Measurements from ENCODE around the gene C17orf107. TPM values are rescaled to one million over a fixed set of nuclear protein-coding genes. Genes with fewer than 3 reads are reported as not detected.

Gene C17orf107
- total RNA-seq = 0.80 and 7.0 TPM in 2 replicates

GRCh38 chr17:4899341-4900230 lies at the start of gene C17orf107:
Gene C17orf107, plus strand, starts transcription at chr17:4899536. Its CDS starts 227 bp downstream, at chr17:4899763.

GRCh38 chr17:4903051-4903818 lies 3.9 kb downstream of the C17orf107 start, which contains the start of gene CHRNE:
Gene CHRNE, minus strand, starts transcription at chr17:4903098. Its CDS starts 35 bp downstream, at chr17:4903063.

DNA sequence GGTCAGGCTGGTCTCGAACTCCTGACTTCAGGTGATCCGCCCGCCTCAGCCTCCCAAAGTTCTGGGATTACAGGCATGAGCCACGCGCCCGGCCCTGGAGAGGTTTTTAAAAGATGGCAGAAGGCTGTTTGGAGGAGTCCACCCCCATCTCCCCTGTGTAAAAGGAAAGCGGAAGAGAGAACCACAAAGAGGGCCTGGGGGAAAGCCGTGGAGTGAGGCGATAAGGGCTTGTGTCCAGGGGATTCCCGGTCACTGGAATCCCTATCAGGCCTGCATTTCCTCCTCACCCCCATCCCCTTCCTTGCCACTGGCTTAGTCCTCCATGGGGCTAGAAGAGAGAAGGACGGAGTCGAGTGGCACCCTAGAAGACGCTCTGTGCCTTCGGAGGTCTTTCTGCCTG lies 32.6 kb downstream of the C17orf107 start, which contains the start of gene GP1BA:
GP1BA (plus strand) TSS at position 315 of the 400 bp plus-strand sequence. CDS start 328 bp downstream, outside the sequence.

GRCh38 chr17:4939796-4940554 lies 40.6 kb downstream of the C17orf107 start, which contains the start of the genes RNF167 and SLC25A11:
Gene RNF167, plus strand, starts transcription at chr17:4940268. Its CDS starts 642 bp downstream, at chr17:4940910.
Gene SLC25A11, minus strand, starts transcription at chr17:4940046. Its CDS starts 136 bp downstream, at chr17:4939910.

GRCh38 chr17:4948166-4948930 lies 49.0 kb downstream of the C17orf107 start, which contains the start of gene PFN1:
Gene PFN1, minus strand, starts transcription at chr17:4948530. Its CDS starts 136 bp downstream, at chr17:4948394.

DNA sequence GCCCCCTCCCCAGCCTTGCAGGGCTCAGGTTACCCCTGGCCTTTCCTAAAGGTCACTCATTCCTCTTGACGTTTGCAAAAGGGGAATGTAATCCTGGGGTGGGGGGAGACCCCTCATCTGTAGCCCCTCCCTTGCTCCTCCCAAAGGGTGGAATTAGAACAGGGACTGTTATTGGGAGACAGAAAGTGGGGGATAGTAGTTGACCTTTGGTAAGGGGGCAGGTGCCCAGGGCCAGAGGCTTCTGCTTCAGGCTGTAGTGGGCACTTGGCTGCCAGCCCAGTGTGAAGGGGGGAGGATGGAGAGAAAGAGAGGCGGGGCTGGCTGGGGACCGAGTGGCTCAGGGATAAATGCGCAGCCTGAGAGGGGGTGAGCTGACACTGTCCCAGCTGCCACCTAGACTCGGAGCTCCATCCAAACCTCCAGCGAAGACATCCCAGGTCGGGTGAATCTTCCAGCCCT lies 51.4 kb downstream of the C17orf107 start, which contains the start of gene ENO3:
ENO3 (plus strand) TSS at position 374 of the 459 bp plus-strand sequence. CDS start 711 bp downstream, outside the sequence.

Other genes with a start within 250 kb of the C17orf107 start
- 31.0 and 33.6 TPM in 2 replicates for gene PELP1, start 195.4 kb upstream of the C17orf107 start, total RNA-seq
- gene ARRB2, start 188.9 kb upstream of the C17orf107 start, total RNA-seq = 8.4 and 14.3 TPM in 2 replicates
- gene MED11, start 168.1 kb upstream of the C17orf107 start, total RNA-seq = 8.9 and 18.6 TPM in 2 replicates
- 0.72 TPM in 1 of 2 replicates, not detected in the other for gene ZMYND15, start 159.7 kb upstream of the C17orf107 start, total RNA-seq
- 0.24 and 1.4 TPM in 2 replicates for gene CXCL16, start 159.6 kb upstream of the C17orf107 start, total RNA-seq
- gene TM4SF5, start 127.7 kb upstream of the C17orf107 start, total RNA-seq = not detected in 2 replicates
- not detected in 2 replicates for gene VMO1, start 113.2 kb upstream of the C17orf107 start, total RNA-seq
- not detected in 2 replicates for gene GLTPD2, start 110.6 kb upstream of the C17orf107 start, total RNA-seq
- 133 and 309 TPM in 2 replicates for gene PSMB6, start 103.4 kb upstream of the C17orf107 start, total RNA-seq
- gene PLD2, start 92.4 kb upstream of the C17orf107 start, total RNA-seq = 11.8 and 17.2 TPM in 2 replicates
- gene MINK1, start 66.2 kb upstream of the C17orf107 start, total RNA-seq = 17.5 and 26.3 TPM in 2 replicates
- gene CHRNE, start 3.6 kb downstream of the C17orf107 start, total RNA-seq = 0.39 TPM in 1 of 2 replicates, not detected in the other
- gene GP1BA, start 32.7 kb downstream of the C17orf107 start, total RNA-seq = not detected in 2 replicates
- gene SLC25A11, start 40.5 kb downstream of the C17orf107 start, total RNA-seq = 52.3 and 67.7 TPM in 2 replicates
- gene RNF167, start 40.7 kb downstream of the C17orf107 start, total RNA-seq = 42.0 and 53.0 TPM in 2 replicates
- 668 and 1,703 TPM in 2 replicates for gene PFN1, start 49.0 kb downstream of the C17orf107 start, total RNA-seq
- 2.6 and 17.2 TPM in 2 replicates for gene ENO3, start 51.6 kb downstream of the C17orf107 start, total RNA-seq
- gene SPAG7, start 68.3 kb downstream of the C17orf107 start, total RNA-seq = 59.9 and 68.7 TPM in 2 replicates
- gene CAMTA2, start 88.1 kb downstream of the C17orf107 start, total RNA-seq = 8.9 and 20.3 TPM in 2 replicates
- 0.32 and 0.39 TPM in 2 replicates for gene INCA1, start 98.0 kb downstream of the C17orf107 start, total RNA-seq
- 28.3 and 33.7 TPM in 2 replicates for gene KIF1C, start 98.4 kb downstream of the C17orf107 start, total RNA-seq
- not detected in 2 replicates for gene SLC52A1, start 135.9 kb downstream of the C17orf107 start, total RNA-seq
- gene ZFP3, start 178.9 kb downstream of the C17orf107 start, total RNA-seq = 1.0 and 1.3 TPM in 2 replicates
- gene ZNF232, start 212.3 kb downstream of the C17orf107 start, total RNA-seq = 6.9 and 12.4 TPM in 2 replicates
- gene USP6, start 216.5 kb downstream of the C17orf107 start, total RNA-seq = 0.24 TPM in 1 of 2 replicates, not detected in the other

Data from epithelial cell of alveolus of lung (primary cell).